NCI-H345 treated with DMSO at 0.1 percent for 48 hours (cell line): Measurements from ENCODE around the gene CA10.
A peak's percentile ranks its signal among the peaks of the same experiment; 100 is the strongest.

ENCODE experiments used
- DNase-seq: peaks from one replicate; lab custom pipeline; 2025; ENCODE audit not compliant: unreplicated experiment; lab: John Stamatoyannopoulos, UW

Gene CA10

DNA sequence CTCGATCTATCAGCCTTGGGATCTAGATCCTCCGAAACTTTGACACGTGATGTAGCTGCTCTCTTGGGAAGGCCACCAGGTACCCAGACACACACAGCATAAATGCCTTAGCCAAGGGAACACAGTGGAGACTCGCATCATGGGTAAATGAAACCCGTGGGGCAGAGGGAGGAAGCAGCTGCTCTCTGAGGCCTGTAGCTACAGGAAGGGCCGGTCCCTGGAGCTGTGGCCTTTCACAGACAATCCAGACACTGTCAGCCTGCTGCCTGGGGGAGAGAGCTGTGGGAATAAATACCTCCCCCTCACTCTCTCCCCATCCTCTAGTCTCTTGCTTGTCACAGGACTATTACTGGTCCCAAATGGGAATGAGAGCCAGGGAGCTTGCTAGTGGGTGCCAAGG is 546.9 kb downstream of the CA10 start:
- DNase-seq = no peak

DNA sequence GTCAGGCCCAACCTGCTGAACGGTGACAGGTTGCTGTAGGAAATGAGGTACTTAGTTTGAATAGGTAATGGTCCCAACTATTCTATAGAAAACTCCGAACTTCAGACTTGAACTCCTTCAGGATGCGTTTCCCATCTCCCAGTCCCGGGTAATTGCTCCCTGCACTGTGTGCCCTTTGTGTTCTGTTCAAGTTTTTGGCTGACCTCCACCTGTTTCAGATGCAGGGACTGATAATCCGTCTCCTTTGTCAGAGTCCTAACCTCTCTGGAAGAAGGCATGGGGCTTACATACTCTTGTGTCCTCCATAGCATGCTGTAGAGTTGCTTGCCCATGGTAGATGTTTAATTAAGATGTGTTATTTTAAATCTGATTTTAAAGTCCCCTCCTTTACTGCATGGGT is 547.7 kb downstream of the CA10 start:
- no peak for DNase-seq

DNA sequence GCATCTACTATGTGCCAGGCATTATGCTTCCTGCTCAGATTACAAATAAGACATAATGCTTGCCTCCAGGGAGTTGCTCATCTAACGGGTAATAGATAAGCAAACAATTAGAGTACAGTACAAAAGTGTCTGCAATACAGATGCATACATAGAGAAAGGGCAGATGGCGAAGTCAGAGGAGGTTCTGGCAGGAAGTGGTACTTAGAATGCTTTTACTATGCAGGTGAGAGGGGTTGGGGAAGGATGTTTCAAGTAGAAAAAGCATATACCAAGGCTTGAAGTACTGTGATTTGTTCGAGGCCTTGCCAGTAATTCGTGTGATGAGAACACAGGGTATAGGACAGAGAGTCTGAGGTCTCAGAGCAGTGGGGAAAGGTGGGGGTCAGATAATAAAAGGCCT is 548.4 kb downstream of the CA10 start:
- DNase-seq = no peak

DNA sequence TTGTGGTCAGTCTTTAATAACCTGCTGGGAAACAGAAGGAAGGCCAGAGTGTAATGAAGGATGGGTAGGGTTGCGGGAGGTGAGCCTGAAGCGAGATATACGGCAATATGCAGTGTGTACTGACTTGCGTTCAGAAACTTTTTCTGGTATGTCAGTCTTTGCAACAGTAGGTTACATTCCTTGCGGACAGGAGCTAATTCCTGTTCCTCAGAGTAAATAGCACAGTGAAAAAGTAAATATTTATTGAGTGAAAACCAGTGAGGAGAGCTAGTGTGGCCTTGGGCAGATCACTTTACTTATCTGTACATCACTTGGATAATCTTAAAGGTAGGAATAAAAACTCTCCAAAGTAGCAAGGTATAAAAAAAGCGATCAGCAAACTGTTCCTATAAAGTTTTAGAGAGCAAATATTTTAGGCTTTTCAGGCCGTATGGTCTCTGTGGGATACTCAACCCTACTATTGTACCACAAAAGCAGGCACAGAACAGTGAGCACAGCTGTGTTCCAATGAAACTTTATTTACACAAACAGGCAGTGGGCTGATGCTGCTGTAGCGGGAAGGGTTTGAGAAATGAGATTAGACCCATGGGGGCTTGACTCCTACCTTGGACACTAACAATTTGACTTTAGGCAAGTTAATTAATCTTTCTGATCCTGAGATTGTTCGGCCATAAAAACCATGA is 550.1 kb downstream of the CA10 start:
- DNase-seq = no peak

DNA sequence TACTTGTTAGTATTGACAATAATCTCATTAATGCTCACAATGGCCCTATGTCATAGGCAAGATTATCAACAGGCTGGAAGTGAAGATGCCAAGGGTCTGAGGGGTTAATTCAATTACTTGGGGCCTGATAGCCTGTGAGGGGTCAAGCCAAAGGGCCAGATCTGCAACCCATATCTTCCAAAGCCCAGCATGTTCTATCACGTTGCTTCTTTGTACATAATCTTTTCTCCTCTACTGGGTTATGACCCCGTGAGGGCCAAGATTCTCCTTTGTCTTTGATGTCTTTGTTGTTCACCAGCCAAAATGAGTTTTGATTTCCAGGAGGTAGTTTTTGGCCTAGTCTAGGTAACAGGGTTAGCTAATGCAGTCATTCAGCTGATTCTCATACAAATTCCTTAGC is 551.0 kb downstream of the CA10 start:
- no peak for DNase-seq

DNA sequence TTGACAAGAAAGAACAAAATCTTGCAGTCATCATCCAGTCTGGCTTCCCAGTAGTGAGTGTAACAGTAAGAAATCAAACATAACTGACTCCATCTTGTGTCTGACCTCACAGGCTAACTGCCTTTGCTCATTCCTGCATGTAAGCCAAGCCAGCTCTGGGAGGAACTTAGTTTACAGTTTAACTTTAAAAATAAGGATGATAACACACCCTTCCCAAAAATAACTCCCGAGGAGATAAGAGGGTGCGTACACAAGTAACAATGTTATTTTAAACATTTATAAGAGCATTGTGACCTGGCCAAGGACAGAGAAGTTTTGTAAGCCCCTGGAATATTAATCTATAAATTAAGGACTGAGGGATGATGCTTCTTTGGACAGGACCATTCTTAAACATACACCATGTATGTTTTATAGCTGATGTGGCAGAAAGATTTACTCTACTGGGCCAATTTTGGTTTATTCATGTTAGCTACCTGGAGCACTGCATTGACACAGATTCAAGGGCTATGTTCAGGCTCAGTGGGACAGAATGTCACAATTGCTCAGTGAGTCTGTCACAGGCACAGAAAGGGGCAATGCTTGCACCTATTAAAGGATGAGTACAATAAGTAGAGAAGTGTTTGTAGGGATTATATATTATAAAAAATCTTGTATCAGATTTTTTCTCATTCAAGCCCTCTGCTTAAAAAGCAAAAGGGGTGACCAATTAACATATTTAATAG is 554.1 kb downstream of the CA10 start:
- DNase-seq = no peak

DNA sequence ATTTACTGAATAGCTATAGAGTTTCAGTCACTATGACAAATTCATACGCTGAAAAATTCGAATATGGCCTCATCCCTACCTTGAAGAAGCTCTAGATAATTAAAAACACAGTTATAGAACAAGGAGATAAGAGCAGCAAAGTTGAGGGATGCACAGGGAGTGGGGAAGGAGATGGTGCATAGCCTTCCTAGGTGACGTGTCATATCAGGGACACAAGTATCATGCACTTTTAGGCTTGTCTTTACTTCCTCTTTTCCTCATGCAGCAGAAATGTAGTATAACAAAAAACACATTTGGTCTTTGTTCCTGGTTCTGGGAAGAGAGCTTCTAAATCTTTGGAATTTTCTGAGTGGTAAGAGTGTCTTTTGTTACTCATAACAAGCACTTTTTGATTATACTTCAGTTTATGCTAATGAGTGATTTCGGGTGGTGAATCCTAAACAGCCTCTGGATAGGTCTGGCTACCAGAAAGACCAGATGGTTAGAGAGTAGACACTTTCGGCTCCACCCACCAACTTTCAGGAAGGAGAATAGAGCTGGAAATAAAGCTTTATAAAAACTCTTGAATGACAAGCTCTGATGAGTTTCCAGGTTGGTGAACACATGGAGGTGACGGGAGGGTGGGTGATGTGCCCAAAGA is 556.8 kb downstream of the CA10 start:
- DNase-seq = no peak

DNA sequence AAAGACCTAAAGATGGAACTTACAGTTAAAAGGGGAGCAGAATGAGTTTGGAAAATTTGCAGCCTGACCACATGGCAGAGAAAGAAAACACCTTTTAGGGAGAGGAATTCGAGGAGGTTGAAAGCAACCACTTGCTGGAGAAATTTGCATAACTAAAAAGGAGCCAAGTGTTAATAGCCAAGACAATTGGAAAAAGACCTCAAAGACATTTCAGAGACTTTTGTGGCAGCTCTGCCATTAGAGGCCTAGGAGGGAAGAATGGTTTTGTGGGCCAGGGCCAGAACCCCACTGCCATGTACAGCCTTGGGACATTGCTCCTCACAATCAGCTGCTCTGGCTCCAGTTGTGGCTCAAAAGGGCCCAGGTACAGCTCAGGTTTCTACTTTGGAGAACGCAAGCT is 559.7 kb downstream of the CA10 start:
- no peak for DNase-seq

DNA sequence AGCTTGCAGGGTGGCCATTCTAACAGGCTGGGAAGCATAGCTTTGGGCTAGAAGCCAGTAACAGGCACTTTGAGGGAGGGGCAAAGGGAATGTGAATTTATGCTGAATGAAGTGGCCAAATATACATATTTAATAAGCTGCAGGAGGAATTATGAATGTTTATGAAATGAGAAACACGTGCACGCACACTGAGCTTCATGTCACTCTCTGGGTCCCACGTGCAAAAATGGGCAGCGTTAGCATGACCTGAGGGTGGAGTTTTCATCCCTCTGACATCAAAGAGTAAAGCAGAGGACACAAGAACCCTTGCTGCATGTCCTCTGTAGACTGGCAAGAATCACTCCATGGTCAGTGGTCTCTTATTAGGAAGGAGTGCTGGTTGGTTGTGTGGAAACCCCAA is 561.2 kb downstream of the CA10 start:
- DNase-seq = no peak

DNA sequence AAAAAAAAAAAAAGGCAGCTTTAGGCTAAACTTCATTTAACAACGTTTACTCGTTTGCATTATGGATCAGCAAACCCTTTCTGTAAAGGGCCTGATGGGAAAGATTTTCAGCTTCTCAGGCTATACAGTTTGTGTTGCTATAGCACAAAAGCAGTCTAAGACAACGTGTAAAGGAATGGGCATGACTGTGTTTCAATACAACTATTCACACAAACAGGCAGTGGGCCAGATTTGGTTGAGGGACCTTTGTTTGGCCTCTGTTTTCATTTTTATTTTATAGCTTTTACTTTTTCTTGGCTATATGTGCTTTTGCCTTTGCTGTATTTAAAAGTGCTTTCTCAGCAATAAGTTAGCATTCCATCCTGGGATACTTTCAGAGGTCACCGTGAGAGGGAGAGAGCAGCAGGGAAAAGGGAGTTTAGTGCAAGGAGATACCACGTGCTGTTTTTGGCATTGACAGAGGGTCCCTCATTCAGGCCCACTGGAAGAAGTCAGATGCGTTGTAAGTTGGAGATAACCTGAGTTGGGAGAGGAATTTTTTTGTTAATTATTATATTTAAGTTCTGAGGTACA is 562.6 kb downstream of the CA10 start:
- no peak for DNase-seq

DNA sequence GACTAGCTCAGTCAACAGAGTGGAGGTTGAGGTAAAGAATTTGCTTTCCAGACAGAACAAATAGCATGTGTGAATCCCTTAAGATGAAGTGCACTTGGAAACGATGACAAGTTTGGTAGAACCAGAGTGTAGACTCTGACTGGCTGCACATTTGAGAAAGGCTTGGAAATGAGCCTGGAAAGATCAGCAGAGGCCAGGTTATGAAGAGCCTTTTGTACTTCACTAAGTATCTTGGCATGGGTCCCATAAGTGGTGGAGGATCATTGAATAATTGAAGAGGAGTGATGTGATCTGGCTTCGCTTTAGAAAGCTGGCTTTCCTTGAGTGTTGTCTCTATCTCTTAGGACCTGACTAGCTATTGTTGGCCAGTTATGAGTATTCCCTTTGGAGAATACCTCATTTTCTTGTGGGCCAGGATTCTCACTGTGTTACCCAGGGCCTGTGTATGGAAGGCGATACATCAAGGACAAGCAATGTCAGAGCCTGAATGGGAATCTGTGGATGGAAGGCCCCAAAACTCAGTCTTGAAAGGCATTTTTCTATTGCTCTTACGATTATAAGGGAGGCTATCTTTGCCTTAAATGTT is 568.4 kb downstream of the CA10 start:
- DNase-seq = peak; percentile 67

DNA sequence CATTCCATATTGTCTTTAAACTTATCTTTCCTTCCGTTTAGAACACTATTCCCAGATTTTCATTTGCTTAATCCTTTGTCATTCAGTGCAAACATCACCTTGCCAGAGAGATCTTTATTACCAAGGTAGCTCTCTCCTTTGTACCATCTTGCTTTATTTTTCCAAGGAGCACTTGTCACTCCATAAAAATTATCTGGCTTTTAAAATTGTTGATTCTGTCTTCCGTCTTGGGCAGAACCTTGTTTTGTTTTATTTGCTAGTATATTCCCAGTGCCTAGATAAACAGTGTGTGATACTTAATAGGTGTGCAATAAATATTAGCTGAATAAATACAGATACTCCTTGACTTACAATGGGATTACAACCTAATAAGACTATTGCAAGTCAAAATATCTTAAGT is 570.5 kb downstream of the CA10 start:
- no peak for DNase-seq

DNA sequence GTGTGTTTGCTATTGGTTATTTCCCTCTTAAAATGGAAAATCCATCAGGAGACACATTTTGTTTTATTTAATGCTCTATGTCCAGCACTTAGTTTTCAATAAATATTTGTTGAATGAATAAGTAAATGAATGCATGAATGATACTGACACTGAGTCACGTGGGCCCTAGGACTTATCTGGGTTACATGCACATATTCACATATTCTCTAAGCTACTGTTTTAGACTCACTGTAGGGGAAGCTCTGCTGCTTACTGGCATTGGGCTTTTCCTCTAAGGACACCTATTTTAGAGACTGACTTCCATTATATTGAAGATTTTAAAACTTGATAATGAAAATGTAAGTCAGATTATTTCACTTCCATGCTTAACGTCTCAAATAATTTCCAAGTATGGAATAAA is 571.0 kb downstream of the CA10 start:
- no peak for DNase-seq

DNA sequence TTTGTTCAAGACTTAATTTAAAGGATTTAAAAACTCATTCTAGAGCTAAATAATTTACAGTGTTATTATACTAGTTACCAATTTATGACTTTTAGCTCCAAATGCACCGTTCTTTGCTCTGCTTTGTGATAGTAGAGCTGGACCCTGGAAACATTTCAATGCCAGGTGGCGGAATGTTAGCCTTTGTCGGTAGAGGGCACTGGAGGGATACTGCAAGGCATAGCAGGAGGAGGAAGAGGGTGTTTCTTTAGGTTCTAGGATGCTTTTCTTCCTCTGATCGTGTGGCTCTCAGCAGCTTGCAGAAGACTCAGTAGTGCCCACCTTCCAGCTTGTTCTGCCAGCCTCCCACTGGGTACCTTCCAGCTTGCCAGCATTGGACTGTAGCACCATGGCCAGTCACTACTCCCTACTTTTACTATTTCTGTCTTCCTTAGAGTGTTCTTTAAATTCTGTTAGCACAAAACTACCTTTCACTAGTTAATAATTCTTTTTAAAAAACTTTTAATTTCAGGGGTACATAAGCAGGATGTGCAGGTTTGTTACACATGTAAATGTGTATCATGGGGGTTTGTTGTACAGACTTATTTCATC is 572.9 kb downstream of the CA10 start:
- DNase-seq = no peak

DNA sequence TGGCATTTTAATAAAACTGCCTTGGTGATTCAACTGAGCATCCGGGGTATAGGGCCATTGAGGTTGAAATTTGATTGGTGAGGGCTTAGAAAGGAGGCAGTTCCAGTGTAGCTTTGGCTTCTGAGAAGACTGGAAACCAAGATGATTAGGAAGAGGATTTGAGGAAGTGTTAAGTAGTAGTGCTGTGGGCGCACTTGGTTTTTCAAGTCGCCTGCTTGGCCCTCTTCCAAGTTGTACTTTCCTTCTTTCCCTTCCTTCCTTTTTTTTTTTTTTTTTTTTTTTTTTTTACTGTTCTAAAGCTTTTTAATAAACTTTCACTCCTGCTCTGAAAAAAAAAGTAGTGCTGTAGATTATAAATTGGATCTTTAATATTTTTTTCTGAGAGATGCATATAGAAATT is 577.6 kb downstream of the CA10 start:
- no peak for DNase-seq
